Upper lobe of right lung (tissue), 1 donor: ENCODE measurements around the gene PRKCE. TPM values are rescaled to one million over a fixed set of nuclear protein-coding genes. Genes with fewer than 3 reads are reported as not detected.

Experiments used
- ATAC-seq: fragments of 200-7000 bp; cut with Tn5 transposase; one replicate; pipeline ENCODE4 v1.9.1; 2020; ENCODE audit warnings: mild to moderate bottlenecking, moderate library complexity
- DNase-seq: peaks from one replicate; pipeline ENCODE4 v3.0.0-alpha.2; 2020
- H3K27ac ChIP-seq: fragments of 200-600 bp; one replicate; pipeline ENCODE4 v1.8.0; 2022
- H3K27me3 ChIP-seq: fragments of 200-600 bp; one replicate; pipeline ENCODE4 v1.8.0; 2022; ENCODE audit warnings: mild to moderate bottlenecking
- H3K36me3 ChIP-seq: fragments of 200-600 bp; one replicate; pipeline ENCODE4 v1.8.0; 2022
- H3K4me1 ChIP-seq: fragments of 200-600 bp; one replicate; pipeline ENCODE4 v1.8.0; 2022
- H3K4me3 ChIP-seq: fragments of 200-600 bp; one replicate; pipeline ENCODE4 v1.8.0; 2022; ENCODE audit warnings: mild to moderate bottlenecking
- H3K9me3 ChIP-seq: fragments of 200-600 bp; one replicate; pipeline ENCODE4 v1.8.0; 2022
- CTCF ChIP-seq: fragments of 200-600 bp; IDR thresholded peaks from one replicate; pipeline ENCODE4 v1.8.0; 2022; ENCODE audit warnings: antibody characterized with exemption
- intact Hi-C: fragments of 100-400 bp; cut with DNase I; formaldehyde crosslinking; loops from one replicate; pipeline ENCODE4 v1.11.0; 2022
- total RNA-seq: library from RNA; stranded (reverse); fragmentation: NEBNext Ultra II Directional; extraction: Animal tissue kit (Norgen Biotek cat#: 25700); gene quantifications from one replicate; pipeline ENCODE4 v1.2.1, GENCODE V29; 2021
- donor health status: DM: no; HTN: yes; CAD: no; lungs with severe emphysema.

PRKCE gene
- total RNA-seq, 1 donor from 2014 or later, result 65.6 TPM

GRCh38 chr2:46142546-46143428, 491.3 kb downstream of the PRKCE start:
- intact Hi-C loops, result no loop called here
- no peak overlapping the region for H3K4me3 ChIP-seq
- no peak for DNase-seq
- H3K4me1 ChIP-seq, result peaks cover 4% of the 10 kb centered on the region
- peaks cover 5% of the 10 kb centered on the region for H3K36me3 ChIP-seq
- TF ChIP-seq CTCF, result no peak
- H3K27ac ChIP-seq, result no peak overlapping the region
- ATAC-seq, result peak; percentile 77
- H3K9me3 ChIP-seq, result no peaks in the 10 kb centered on the region
- no peaks in the 10 kb centered on the region for H3K27me3 ChIP-seq

- Histone ChIP-seq H3K4me3 (no peak overlapping the region), H3K27ac (no peak overlapping the region), H3K9me3 (no peaks in the 10 kb centered on the region), H3K27me3 (no peaks in the 10 kb centered on the region), H3K4me1 (peaks cover 4% of the 10 kb centered on the region), H3K36me3 (peaks cover 7% of the 10 kb centered on the region)
- no peak for DNase-seq
- no peak for TF ChIP-seq CTCF
- no peak for ATAC-seq
- intact Hi-C loops, result no loop called here
These were observed 492.1 kb downstream of the PRKCE start for GRCh38 chr2:46143429-46144132.

DNA sequence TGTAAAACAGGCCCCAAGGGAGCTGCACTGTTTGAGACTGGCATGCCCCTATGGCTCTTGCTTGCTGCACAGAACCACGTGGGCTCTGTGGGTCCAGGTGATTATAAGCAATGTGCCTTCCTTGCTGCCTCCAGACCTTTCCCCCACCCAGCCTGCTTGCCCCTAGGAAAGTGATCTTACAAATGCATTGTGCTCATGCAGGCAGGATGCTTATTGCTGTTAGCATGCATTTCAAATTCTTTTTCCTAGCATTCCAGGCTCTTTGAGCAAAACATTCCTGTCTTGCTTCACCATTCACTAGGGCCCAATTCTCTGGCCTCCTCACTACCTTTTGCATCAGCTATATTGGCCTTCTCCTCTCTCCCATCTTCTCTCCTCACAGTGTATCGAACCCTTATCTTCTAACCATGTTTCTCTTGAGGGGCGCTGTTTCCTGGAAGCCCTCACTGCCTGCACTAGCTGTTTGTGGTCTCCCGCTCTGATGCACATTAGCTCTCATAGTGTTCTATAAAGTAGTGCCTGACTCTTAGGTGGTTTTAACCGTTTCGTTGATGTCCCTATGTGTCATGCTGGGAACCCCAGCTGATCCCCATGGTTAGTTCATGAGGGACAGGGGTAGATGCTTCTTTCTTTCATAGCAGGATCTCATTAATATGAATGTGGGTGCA, 492.8 kb downstream of the PRKCE start:
- H3K4me3 ChIP-seq, result no peak overlapping the region
- intact Hi-C loops, result no loop called here
- H3K4me1 ChIP-seq, result peaks cover 4% of the 10 kb centered on the region
- H3K36me3 ChIP-seq, result peaks cover 7% of the 10 kb centered on the region
- no peak for ATAC-seq
- DNase-seq, result no peak
- TF ChIP-seq CTCF, result no peak
- H3K9me3 ChIP-seq, result no peaks in the 10 kb centered on the region
- no peak overlapping the region for H3K27ac ChIP-seq
- H3K27me3 ChIP-seq, result no peaks in the 10 kb centered on the region

- TF ChIP-seq CTCF, result no peak
- no peak for DNase-seq
- Histone ChIP-seq H3K4me1 (peaks cover 4% of the 10 kb centered on the region), H3K9me3 (no peaks in the 10 kb centered on the region), H3K4me3 (no peak overlapping the region), H3K27me3 (no peaks in the 10 kb centered on the region), H3K36me3 (peaks cover 7% of the 10 kb centered on the region), H3K27ac (no peak overlapping the region)
- intact Hi-C loops, result no loop called here
- ATAC-seq, result no peak
These were observed 493.5 kb downstream of the PRKCE start for GRCh38 chr2:46145017-46145416.

DNA sequence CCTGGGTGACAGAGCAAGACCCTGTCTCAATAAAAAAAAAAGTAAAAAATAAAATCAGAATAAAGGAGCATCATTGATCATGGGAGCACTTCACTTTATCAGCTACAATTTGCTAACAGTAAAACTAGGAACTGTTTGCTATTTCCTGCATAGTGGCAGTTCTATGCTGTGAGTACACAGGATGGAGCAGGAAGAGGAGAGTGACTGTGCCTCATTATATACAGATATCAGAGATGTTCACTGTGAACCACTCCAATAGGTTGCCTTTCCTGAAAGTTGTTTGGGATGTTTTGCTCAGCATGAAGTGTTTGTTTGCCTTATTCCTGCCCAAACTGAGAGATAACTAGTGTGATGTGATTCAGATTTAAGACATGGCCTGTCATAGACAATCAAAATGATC, 494.4 kb downstream of the PRKCE start:
- Histone ChIP-seq H3K27ac (no peak overlapping the region), H3K4me1 (peaks cover 4% of the 10 kb centered on the region), H3K27me3 (no peaks in the 10 kb centered on the region), H3K36me3 (peaks cover 7% of the 10 kb centered on the region), H3K9me3 (no peaks in the 10 kb centered on the region), H3K4me3 (no peak overlapping the region)
- DNase-seq (no peak), ATAC-seq (no peak)
- intact Hi-C loops, result no loop called here
- TF ChIP-seq CTCF, result no peak
